Left lung (tissue), 10 donors: Measurements from ENCODE around the gene ZNF837. TPM values are rescaled to one million over a fixed set of nuclear protein-coding genes. Genes with fewer than 3 reads are reported as not detected.
A peak's percentile ranks its signal among the peaks of the same experiment; 100 is the strongest.

Source experiments
- ATAC-seq: fragments of 200-7000 bp; cut with Tn5 transposase; one replicate; pipeline ENCODE4 v1.9.1; 2020; ENCODE audit warnings: moderate library complexity
- DNase-seq, 4 donors: peaks; one replicate each; pipeline ENCODE4 v3.0.0-alpha.2; 2013 to 2020
- H3K27ac ChIP-seq, 2 donors: fragments of 200-600 bp; sonication (generic) in 1 of 2; one replicate each; pipeline versions ENCODE4 v1.5.0 to v1.8.0; 2020 to 2021
- H3K27me3 ChIP-seq, 2 donors: fragments of 200-600 bp; sonication (generic) in 1 of 2; one replicate each; pipeline versions ENCODE4 v1.5.0 to v1.8.0; 2020 to 2021
- H3K36me3 ChIP-seq, 2 donors: fragments of 200-600 bp; sonication (generic) in 1 of 2; one replicate each; pipeline versions ENCODE4 v1.5.0 to v1.8.0; 2020 to 2021
- H3K4me1 ChIP-seq, 2 donors: fragments of 200-600 bp; one replicate each; pipeline ENCODE4 v1.8.0; 2021
- H3K4me3 ChIP-seq, 2 donors: fragments of 200-600 bp; sonication (generic) in 1 of 2; one replicate each; pipeline versions ENCODE4 v1.5.0 to v1.8.0; 2020 to 2021; ENCODE audit warnings: mild to moderate bottlenecking in 1 of 2
- H3K9me3 ChIP-seq, 2 donors: fragments of 200-600 bp; sonication (generic) in 1 of 2; one replicate each; pipeline versions ENCODE4 v1.5.0 to v1.8.0; 2020 to 2021
- intact Hi-C, 2 donors: fragments of 100-400 bp; cut with DNase I; formaldehyde crosslinking; loops; one replicate each; pipeline versions ENCODE4 v1.11.2 to v1.14.2; 2022
- polyA plus RNA-seq, 6 donors: library from polyadenylated mRNA; unstranded; fragments of 120-200 nt; gene quantifications; one replicate each; pipeline ENCODE4 v1.2.1, GENCODE V29; 2013; ENCODE audit not compliant: insufficient read length in 6 of 6
- total RNA-seq, 2 donors: library from RNA; stranded (reverse); fragmentation: NEBNext Ultra II Directional; extraction: Animal tissue kit (Norgen Biotek cat#: 25700); gene quantifications; one replicate each; pipeline ENCODE4 v1.2.1, GENCODE V29; 2021
- TF ChIP-seq, protein P1 (sequence below), 2 donors: fragments of 200-600 bp; sonication (generic) in 1 of 2; IDR thresholded peaks; one replicate each; pipeline versions ENCODE4 v1.5.0 to v1.8.0; 2021; ENCODE audit warnings: antibody characterized with exemption in 2 of 2
- donor health status: DM: no; HTN: yes; CAD: no.
- donor health status: DM: no; HTN: no; CAD: no.

Gene ZNF837
- total and polyA plus RNA-seq, 8 donors: 1.7 to 3.7 (median 2.5) TPM

GRCh38 chr19:58334691-58335249 lies 46.1 kb downstream of the ZNF837 start:
- H3K9me3 ChIP-seq: no peaks in the 10 kb centered on the region
- no peaks in the 10 kb centered on the region for H3K4me1 ChIP-seq
- H3K27me3 ChIP-seq: no peaks in the 10 kb centered on the region
- H3K4me3 ChIP-seq: no peak overlapping the region
- ATAC-seq (no peak), DNase-seq (no peak)
- intact Hi-C loops: no loop called here
- TF ChIP-seq, protein P1, sequence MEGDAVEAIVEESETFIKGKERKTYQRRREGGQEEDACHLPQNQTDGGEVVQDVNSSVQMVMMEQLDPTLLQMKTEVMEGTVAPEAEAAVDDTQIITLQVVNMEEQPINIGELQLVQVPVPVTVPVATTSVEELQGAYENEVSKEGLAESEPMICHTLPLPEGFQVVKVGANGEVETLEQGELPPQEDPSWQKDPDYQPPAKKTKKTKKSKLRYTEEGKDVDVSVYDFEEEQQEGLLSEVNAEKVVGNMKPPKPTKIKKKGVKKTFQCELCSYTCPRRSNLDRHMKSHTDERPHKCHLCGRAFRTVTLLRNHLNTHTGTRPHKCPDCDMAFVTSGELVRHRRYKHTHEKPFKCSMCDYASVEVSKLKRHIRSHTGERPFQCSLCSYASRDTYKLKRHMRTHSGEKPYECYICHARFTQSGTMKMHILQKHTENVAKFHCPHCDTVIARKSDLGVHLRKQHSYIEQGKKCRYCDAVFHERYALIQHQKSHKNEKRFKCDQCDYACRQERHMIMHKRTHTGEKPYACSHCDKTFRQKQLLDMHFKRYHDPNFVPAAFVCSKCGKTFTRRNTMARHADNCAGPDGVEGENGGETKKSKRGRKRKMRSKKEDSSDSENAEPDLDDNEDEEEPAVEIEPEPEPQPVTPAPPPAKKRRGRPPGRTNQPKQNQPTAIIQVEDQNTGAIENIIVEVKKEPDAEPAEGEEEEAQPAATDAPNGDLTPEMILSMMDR (IDR thresholded peaks at IDR 0.05): no peak
- H3K27ac ChIP-seq: no peak overlapping the region
- H3K36me3 ChIP-seq: peaks cover 0 to 50% of the 10 kb centered on the region in 2 donors

- no peak overlapping the region for H3K4me3 ChIP-seq
- peaks cover 0 to 29% of the 10 kb centered on the region in 2 donors for H3K36me3 ChIP-seq
- DNase-seq: no peak
- peaks cover 6 to 16% of the 10 kb centered on the region in 2 donors for H3K4me1 ChIP-seq
- no peaks in the 10 kb centered on the region for H3K27me3 ChIP-seq
- TF ChIP-seq, protein P1 (IDR thresholded peaks at IDR 0.05): no peak
- intact Hi-C loops: no loop called here
- no peak overlapping the region for H3K27ac ChIP-seq
- no peak for ATAC-seq
- no peaks in the 10 kb centered on the region for H3K9me3 ChIP-seq
Observed at GRCh38 chr19:58332697-58333096, 48.1 kb downstream of the ZNF837 start.

DNA sequence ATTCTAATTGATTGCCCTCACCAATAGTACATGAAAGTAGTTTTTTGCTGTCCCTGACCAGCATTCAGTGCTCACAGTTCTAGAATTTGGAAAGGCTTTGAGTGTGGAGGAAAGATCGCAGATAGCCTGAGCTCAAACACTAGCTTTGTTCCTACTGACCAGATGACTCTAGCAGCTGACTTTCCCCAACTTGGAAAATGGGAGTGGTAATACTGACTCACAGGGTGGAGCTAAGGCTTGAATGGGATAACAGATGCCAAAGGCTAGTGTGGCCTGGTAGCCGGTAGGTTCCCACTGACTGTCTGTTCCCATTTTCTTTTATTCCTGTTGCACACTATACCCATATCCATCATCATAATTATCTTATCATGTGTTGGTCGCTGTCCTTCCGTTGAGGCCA lies 50.4 kb downstream of the ZNF837 start:
- ATAC-seq: no peak
- TF ChIP-seq, protein P1 (IDR thresholded peaks at IDR 0.05): no peak
- H3K9me3 ChIP-seq: no peaks in the 10 kb centered on the region

GRCh38 chr19:58328999-58329398 lies 51.8 kb downstream of the ZNF837 start:
- TF ChIP-seq, protein P1 (IDR thresholded peaks at IDR 0.05): no peak
- intact Hi-C loops: no loop called here
- no peaks in the 10 kb centered on the region for H3K27me3 ChIP-seq
- no peak overlapping the region for H3K27ac ChIP-seq
- H3K9me3 ChIP-seq: no peaks in the 10 kb centered on the region
- ATAC-seq (no peak), DNase-seq (no peak)
- no peak overlapping the region for H3K4me3 ChIP-seq
- H3K36me3 ChIP-seq: no peaks in the 10 kb centered on the region
- H3K4me1 ChIP-seq: peaks cover 15 to 30% of the 10 kb centered on the region in 2 donors

More for the DNA sequence above, 50.4 kb downstream of the ZNF837 start:
- no peak for DNase-seq
- Histone ChIP-seq H3K27me3 (no peaks in the 10 kb centered on the region), H3K4me1 (peaks cover 15 to 29% of the 10 kb centered on the region in 2 donors), H3K4me3 (no peak overlapping the region), H3K36me3 (peaks cover 0 to 11% of the 10 kb centered on the region in 2 donors), H3K27ac (no peak overlapping the region)
- intact Hi-C loops: no loop called here

- Histone ChIP-seq H3K4me1 (peaks cover 15 to 30% of the 10 kb centered on the region in 2 donors), H3K27me3 (no peaks in the 10 kb centered on the region), H3K27ac (peak within 1 kb of the TSS; percentile 88 to 90), H3K9me3 (no peaks in the 10 kb centered on the region), H3K4me3 (peak within 1 kb of the TSS; percentile 59 to 82), H3K36me3 (no peaks in the 10 kb centered on the region)
- TF ChIP-seq, protein P1 (IDR thresholded peaks at IDR 0.05): no peak
- intact Hi-C loops: no loop called here
- ATAC-seq: peak; percentile 98
- DNase-seq: peak; percentile 96 to 97 (median 96)
Observed at GRCh38 chr19:58326914-58327726, 53.7 kb downstream of the ZNF837 start, which contains the start of gene ZSCAN22. TSS of gene ZSCAN22 (plus strand) at chr19:58326994. CDS start at chr19:58334803, 7,809 bp downstream.
